Left lung (tissue), 10 donors: Measurements from ENCODE around the gene EIF2S3. TPM values are rescaled to one million over a fixed set of nuclear protein-coding genes. Genes with fewer than 3 reads are reported as not detected.

ENCODE experiments used
- ATAC-seq: fragments of 200-7000 bp; cut with Tn5 transposase; one replicate; pipeline ENCODE4 v1.9.1; 2020; ENCODE audit warnings: moderate library complexity
- DNase-seq, 4 donors: peaks; one replicate each; pipeline ENCODE4 v3.0.0-alpha.2; 2013 to 2020
- H3K27ac ChIP-seq, 2 donors: fragments of 200-600 bp; sonication (generic) in 1 of 2; one replicate each; pipeline versions ENCODE4 v1.5.0 to v1.8.0; 2020 to 2021
- H3K27me3 ChIP-seq, 2 donors: fragments of 200-600 bp; sonication (generic) in 1 of 2; one replicate each; pipeline versions ENCODE4 v1.5.0 to v1.8.0; 2020 to 2021
- H3K36me3 ChIP-seq, 2 donors: fragments of 200-600 bp; sonication (generic) in 1 of 2; one replicate each; pipeline versions ENCODE4 v1.5.0 to v1.8.0; 2020 to 2021
- H3K4me1 ChIP-seq, 2 donors: fragments of 200-600 bp; one replicate each; pipeline ENCODE4 v1.8.0; 2021
- H3K4me3 ChIP-seq, 2 donors: fragments of 200-600 bp; sonication (generic) in 1 of 2; one replicate each; pipeline versions ENCODE4 v1.5.0 to v1.8.0; 2020 to 2021; ENCODE audit warnings: mild to moderate bottlenecking in 1 of 2
- H3K9me3 ChIP-seq, 2 donors: fragments of 200-600 bp; sonication (generic) in 1 of 2; one replicate each; pipeline versions ENCODE4 v1.5.0 to v1.8.0; 2020 to 2021
- intact Hi-C, 2 donors: fragments of 100-400 bp; cut with DNase I; formaldehyde crosslinking; loops; one replicate each; pipeline versions ENCODE4 v1.11.2 to v1.14.2; 2022
- polyA plus RNA-seq, 6 donors: library from polyadenylated mRNA; unstranded; fragments of 120-200 nt; gene quantifications; one replicate each; pipeline ENCODE4 v1.2.1, GENCODE V29; 2013; ENCODE audit not compliant: insufficient read length in 6 of 6
- total RNA-seq, 2 donors: library from RNA; stranded (reverse); fragmentation: NEBNext Ultra II Directional; extraction: Animal tissue kit (Norgen Biotek cat#: 25700); gene quantifications; one replicate each; pipeline ENCODE4 v1.2.1, GENCODE V29; 2021
- TF ChIP-seq, protein P1 (sequence below), 2 donors: fragments of 200-600 bp; sonication (generic) in 1 of 2; IDR thresholded peaks; one replicate each; pipeline versions ENCODE4 v1.5.0 to v1.8.0; 2021; ENCODE audit warnings: antibody characterized with exemption in 2 of 2
- donor health status: DM: no; HTN: yes; CAD: no.
- donor health status: DM: no; HTN: no; CAD: no.

The EIF2S3 gene
- total and polyA plus RNA-seq, 8 donors: 140 to 259 (median 210) TPM

GRCh38 chrX:24014388-24015018 is 40.3 kb upstream of the EIF2S3 start:
- H3K4me1 ChIP-seq: no peaks in the 10 kb centered on the region
- DNase-seq (no peak), ATAC-seq (no peak)
- no peaks in the 10 kb centered on the region for H3K36me3 ChIP-seq
- H3K27me3 ChIP-seq: peaks cover 0 to 13% of the 10 kb centered on the region in 2 donors
- TF ChIP-seq, protein P1, sequence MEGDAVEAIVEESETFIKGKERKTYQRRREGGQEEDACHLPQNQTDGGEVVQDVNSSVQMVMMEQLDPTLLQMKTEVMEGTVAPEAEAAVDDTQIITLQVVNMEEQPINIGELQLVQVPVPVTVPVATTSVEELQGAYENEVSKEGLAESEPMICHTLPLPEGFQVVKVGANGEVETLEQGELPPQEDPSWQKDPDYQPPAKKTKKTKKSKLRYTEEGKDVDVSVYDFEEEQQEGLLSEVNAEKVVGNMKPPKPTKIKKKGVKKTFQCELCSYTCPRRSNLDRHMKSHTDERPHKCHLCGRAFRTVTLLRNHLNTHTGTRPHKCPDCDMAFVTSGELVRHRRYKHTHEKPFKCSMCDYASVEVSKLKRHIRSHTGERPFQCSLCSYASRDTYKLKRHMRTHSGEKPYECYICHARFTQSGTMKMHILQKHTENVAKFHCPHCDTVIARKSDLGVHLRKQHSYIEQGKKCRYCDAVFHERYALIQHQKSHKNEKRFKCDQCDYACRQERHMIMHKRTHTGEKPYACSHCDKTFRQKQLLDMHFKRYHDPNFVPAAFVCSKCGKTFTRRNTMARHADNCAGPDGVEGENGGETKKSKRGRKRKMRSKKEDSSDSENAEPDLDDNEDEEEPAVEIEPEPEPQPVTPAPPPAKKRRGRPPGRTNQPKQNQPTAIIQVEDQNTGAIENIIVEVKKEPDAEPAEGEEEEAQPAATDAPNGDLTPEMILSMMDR (IDR thresholded peaks at IDR 0.05): no peak
- intact Hi-C loops: no loop called here
- no peak overlapping the region for H3K27ac ChIP-seq
- no peak overlapping the region for H3K4me3 ChIP-seq
- no peaks in the 10 kb centered on the region for H3K9me3 ChIP-seq

GRCh38 chrX:24017674-24018073 is 37.1 kb upstream of the EIF2S3 start:
- ATAC-seq: no peak
- Histone ChIP-seq H3K4me1 (peaks cover 0 to 6% of the 10 kb centered on the region in 2 donors), H3K9me3 (no peaks in the 10 kb centered on the region), H3K27me3 (peaks cover 0 to 25% of the 10 kb centered on the region in 2 donors), H3K27ac (no peak overlapping the region), H3K4me3 (no peak overlapping the region), H3K36me3 (no peaks in the 10 kb centered on the region)
- intact Hi-C loops: no loop called here
- TF ChIP-seq, protein P1 (IDR thresholded peaks at IDR 0.05): no peak
- no peak for DNase-seq

- intact Hi-C loops: no loop called here
- Histone ChIP-seq H3K36me3 (no peaks in the 10 kb centered on the region), H3K4me3 (no peak overlapping the region), H3K9me3 (no peaks in the 10 kb centered on the region), H3K27me3 (peaks cover 0 to 31% of the 10 kb centered on the region in 2 donors), H3K4me1 (peaks cover 0 to 6% of the 10 kb centered on the region in 2 donors), H3K27ac (no peak overlapping the region)
- ATAC-seq (no peak), DNase-seq (no peak)
- TF ChIP-seq, protein P1 (IDR thresholded peaks at IDR 0.05): no peak
These were observed 35.9 kb upstream of the EIF2S3 start for GRCh38 chrX:24018809-24019208.

DNA sequence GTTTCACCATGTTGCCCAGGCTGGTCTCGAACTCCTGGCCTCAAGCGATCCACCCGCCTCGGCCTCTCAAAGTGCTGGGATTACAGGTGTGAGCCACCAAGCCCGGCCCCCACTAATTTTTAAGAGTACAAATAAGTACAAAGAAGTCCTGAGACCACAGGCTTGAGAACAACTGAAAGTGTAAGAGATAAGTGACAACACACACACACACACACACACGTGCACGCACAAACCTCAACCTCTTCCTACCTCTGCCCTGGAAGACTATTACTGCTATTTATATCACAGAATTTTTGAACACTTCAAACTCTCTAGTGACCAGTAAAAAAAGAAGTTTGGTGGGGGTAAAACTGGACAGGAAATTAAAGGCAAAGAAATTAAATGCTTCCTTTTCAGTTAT is 35.3 kb upstream of the EIF2S3 start:
- H3K4me1 ChIP-seq: peaks cover 0 to 6% of the 10 kb centered on the region in 2 donors
- H3K27me3 ChIP-seq: peaks cover 0 to 31% of the 10 kb centered on the region in 2 donors
- H3K36me3 ChIP-seq: no peaks in the 10 kb centered on the region
- TF ChIP-seq, protein P1 (IDR thresholded peaks at IDR 0.05): no peak
- ATAC-seq: no peak
- DNase-seq: no peak
- no peak overlapping the region for H3K4me3 ChIP-seq
- intact Hi-C loops: no loop called here
- H3K9me3 ChIP-seq: no peaks in the 10 kb centered on the region
- no peak overlapping the region for H3K27ac ChIP-seq

DNA sequence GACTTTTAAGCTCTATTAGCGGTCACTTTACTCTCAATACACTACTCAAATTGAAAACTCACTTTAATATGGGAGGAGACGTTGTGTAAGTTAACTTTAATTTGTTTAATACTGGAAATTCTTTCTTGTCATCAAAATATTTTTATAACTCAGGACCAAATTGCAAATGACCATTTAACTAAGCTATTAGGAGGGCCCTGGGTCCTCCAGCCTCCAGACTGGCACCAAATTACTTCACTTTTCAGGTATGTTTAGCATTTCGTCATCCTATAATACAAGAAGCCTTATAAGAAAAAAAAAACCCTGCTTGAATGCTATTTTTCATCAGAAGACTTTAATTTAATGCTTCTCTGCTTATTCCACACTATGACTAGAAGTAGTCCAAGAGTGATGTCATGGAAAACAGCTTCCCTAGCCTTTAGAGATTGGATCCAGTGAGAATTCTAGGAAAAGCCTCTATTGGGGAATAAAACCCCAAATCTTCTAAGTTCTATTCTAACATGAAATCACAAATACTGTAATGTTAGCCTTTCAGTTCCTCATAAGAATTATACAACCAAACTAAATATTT is 34.4 kb upstream of the EIF2S3 start:
- peaks cover 0 to 31% of the 10 kb centered on the region in 2 donors for H3K27me3 ChIP-seq
- no peaks in the 10 kb centered on the region for H3K9me3 ChIP-seq
- no peak overlapping the region for H3K4me3 ChIP-seq
- intact Hi-C loops: no loop called here
- DNase-seq (no peak), ATAC-seq (no peak)
- H3K27ac ChIP-seq: no peak overlapping the region
- TF ChIP-seq, protein P1 (IDR thresholded peaks at IDR 0.05): no peak
- H3K4me1 ChIP-seq: peaks cover 0 to 6% of the 10 kb centered on the region in 2 donors
- H3K36me3 ChIP-seq: no peaks in the 10 kb centered on the region
